Gastroesophageal sphincter (tissue), 3 donors: ENCODE measurements around the gene NPW.

Source experiments
- EP300 ChIP-seq: sonication (generic); formaldehyde crosslinking; IDR thresholded peaks from one replicate; pipeline ENCODE4 v1.6.1; 2017; ENCODE audit warnings: antibody characterized with exemption, mild to moderate bottlenecking
- POLR2A ChIP-seq, 2 donors: fragments of 450-650 bp; IDR thresholded peaks; one replicate each; pipeline ENCODE4 v1.6.1; 2017; ENCODE audit warnings: antibody characterized with exemption in 2 of 2, mild to moderate bottlenecking in 2 of 2, moderate library complexity in 1 of 2
- TF ChIP-seq, protein P1 (sequence below), 4 experiments: fragments of 200-600 bp in 2 of 4; fragments of 450-650 bp in 2 of 4; sonication (generic) in 1 of 4; IDR thresholded peaks; one replicate each; pipeline ENCODE4 v1.5.1; 2017 to 2019; ENCODE audit warnings: antibody characterized with exemption in 4 of 4, mild to moderate bottlenecking in 2 of 4, moderate library complexity in 2 of 4

GRCh38 chr16:2057438-2057837 lies 37.9 kb downstream of the NPW start:
- TF ChIP-seq, protein P1, sequence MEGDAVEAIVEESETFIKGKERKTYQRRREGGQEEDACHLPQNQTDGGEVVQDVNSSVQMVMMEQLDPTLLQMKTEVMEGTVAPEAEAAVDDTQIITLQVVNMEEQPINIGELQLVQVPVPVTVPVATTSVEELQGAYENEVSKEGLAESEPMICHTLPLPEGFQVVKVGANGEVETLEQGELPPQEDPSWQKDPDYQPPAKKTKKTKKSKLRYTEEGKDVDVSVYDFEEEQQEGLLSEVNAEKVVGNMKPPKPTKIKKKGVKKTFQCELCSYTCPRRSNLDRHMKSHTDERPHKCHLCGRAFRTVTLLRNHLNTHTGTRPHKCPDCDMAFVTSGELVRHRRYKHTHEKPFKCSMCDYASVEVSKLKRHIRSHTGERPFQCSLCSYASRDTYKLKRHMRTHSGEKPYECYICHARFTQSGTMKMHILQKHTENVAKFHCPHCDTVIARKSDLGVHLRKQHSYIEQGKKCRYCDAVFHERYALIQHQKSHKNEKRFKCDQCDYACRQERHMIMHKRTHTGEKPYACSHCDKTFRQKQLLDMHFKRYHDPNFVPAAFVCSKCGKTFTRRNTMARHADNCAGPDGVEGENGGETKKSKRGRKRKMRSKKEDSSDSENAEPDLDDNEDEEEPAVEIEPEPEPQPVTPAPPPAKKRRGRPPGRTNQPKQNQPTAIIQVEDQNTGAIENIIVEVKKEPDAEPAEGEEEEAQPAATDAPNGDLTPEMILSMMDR (IDR thresholded peaks at IDR 0.05) = no peak
- TF ChIP-seq EP300 = no peak
- TF ChIP-seq POLR2A (IDR thresholded peaks at IDR 0.05) = no peak
